SHP77 treated with DMSO at 0.1 percent for 48 hours (cell line): ENCODE results near the gene THAP4.
"Not testable (repeated sequence)": the region's sequence is repeated elsewhere in the genome, so short reads cannot be mapped to it uniquely, and the experiment has no call there.

ENCODE experiments used
- DNase-seq: peaks from one replicate; lab custom pipeline; 2025; lab: John Stamatoyannopoulos, UW

THAP4 gene

DNA sequence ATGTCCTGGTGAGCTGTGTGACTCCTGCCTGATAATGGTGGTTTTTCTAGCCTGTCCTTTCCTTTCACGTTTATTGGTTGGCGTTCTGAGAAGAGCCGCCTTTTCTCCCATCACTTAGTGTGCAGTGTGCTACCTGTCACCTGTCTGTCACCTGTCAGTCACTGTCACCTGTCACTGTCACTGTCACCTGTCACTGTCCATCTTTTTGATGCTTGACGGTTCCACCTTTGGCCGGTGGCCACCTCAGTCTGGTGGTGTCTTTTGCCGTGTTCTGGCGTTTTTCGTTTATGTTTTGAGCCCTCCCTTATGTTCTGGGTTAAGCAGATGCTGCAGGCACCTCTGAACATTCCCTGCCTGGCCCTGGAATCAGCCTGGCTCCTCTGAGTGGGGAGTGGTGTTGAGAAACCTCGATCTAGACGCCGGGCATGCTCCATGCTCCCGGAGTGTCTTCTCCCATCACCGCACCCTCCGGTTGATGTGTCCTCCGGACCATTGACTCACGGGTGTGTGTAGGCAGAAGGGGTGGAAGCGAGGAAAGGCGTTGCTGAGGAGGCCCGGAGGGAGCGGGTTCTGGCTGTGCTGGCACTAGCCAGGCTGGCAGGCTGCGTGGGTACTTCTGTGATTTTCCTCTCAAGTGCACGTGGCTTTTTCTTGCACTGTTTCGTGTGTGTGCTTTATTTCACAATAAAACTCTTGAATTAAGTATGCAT lies 28.9 kb upstream of the THAP4 start:
- DNase-seq: no peak

DNA sequence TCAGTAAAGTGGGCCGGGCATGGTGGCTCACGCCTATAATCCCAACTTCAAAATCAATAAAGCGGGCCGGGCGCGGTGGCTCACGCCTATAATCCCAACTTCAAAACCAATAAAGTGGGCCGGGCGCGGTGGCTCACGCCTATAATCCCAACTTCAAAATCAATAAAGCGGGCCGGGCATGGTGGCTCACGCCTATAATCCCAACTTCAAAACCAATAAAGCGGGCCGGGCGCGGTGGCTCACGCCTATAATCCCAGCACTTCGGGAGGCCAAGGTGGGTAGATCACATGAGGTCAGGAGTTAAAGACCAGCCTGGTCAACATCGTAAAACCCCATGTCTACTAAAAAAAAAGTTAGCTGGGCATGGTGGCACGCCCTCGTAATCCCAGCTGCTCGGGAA lies 25.8 kb upstream of the THAP4 start:
- not testable (repeated sequence) for DNase-seq

DNA sequence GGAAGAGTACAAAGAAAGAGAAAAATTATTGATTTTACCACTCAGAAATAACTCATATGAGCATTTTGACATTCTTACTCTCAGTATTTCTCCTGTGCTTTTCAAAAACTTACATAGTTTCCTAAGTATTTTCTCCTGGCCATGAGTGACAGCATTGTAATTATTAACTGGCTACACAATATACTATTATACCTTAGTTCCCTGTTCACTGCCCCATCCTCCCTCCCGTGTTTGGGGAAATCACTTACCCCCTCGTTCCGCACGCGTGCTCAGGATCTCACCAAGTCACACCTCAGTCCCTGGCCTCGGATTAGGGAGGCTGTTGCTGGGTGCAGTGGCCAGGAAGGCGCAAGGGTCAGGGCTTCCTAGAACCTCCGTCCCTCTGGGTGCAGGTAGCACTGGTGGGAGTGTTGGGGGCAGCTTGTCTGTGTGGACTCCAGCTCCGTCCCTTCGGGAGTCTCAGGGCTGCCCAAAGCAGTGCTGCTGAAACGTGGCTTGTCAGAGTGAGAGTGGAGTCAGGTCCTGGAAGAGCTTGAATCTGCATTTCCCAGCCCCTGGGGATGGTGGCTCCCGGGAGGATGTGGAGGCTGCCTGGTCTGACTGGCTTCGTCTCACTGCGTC lies 23.7 kb upstream of the THAP4 start:
- DNase-seq: no peak

GRCh38 chr2:241659150-241659739 lies 22.3 kb upstream of the THAP4 start:
- no peak for DNase-seq

- DNase-seq: no peak
Measured at GRCh38 chr2:241658296-241658695, 21.3 kb upstream of the THAP4 start.

DNA sequence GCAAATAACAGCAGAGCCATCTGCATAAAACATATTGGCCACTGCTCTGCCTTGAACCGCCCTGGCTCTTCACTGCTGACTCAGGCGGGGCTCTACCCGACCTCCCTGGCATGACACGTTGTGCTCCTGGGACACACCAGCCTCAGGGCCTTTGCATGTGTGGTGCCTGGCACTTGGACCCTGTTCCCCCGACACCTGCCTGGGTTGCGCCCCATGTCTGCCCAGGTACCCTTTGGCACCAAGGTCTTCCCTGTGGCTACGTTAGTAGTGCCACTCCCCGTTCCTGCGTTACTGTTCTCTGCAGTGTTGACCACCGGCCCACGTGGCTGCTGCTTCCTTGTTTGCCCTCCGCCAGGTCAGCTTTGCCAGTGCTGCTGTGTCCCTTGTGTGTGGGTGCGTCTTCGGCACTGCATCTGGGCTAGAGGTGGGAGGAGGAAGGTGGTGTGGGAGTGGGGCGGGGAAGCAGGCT lies 20.9 kb upstream of the THAP4 start:
- DNase-seq: no peak

GRCh38 chr2:241656190-241656741 lies 19.3 kb upstream of the THAP4 start:
- DNase-seq: no peak

- DNase-seq: no peak
Measured at GRCh38 chr2:241655516-241656189, 18.7 kb upstream of the THAP4 start.

- no peak for DNase-seq
Measured at GRCh38 chr2:241654551-241654950, 17.6 kb upstream of the THAP4 start.

GRCh38 chr2:241653210-241653750 lies 16.3 kb upstream of the THAP4 start:
- no peak for DNase-seq

DNA sequence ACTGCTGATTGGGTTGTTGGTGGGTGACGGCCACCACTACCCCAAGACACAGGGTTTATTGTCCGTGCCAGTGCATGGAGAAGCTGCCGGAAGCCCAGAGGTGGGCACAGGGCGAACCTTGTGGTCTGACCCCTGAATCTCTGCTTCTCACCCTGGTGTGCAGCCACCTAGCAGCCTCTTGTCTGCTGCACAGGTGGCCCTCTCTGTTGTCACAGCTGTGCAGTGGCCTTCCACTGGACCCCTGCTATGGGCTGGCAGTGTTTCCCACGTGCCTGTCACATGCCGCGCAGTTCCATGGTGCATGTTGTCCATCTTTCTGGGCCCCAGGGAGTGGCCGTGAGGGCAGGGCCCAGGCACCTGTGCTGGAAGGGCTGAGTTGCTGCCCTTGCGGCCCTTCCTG lies 15.8 kb upstream of the THAP4 start:
- no peak for DNase-seq

GRCh38 chr2:241652142-241652541 lies 15.2 kb upstream of the THAP4 start:
- DNase-seq: no peak

GRCh38 chr2:241649927-241650326 lies 13.0 kb upstream of the THAP4 start:
- no peak for DNase-seq

DNA sequence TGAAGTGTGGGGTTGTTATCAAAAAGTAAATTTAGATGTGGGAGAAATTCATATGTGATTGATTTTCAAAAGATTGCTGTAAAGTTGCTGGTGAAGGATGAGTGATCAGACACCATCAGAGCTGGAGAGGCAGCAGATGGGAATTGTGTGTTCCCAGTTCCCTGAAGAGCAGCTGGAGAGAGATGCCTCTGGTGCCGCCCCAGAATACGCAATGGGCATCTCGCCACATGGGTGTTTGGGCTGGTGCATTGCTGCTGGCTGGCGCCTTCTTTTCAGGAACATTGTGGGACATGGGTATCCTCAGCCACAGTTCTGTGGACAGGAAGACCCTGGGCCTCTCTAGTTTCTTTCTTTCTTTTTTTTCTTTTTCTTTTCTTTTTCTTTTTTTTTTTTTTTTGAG lies 12.4 kb upstream of the THAP4 start:
- DNase-seq: no peak

- no peak for DNase-seq
Measured at GRCh38 chr2:241648453-241648852, 11.5 kb upstream of the THAP4 start.

DNA sequence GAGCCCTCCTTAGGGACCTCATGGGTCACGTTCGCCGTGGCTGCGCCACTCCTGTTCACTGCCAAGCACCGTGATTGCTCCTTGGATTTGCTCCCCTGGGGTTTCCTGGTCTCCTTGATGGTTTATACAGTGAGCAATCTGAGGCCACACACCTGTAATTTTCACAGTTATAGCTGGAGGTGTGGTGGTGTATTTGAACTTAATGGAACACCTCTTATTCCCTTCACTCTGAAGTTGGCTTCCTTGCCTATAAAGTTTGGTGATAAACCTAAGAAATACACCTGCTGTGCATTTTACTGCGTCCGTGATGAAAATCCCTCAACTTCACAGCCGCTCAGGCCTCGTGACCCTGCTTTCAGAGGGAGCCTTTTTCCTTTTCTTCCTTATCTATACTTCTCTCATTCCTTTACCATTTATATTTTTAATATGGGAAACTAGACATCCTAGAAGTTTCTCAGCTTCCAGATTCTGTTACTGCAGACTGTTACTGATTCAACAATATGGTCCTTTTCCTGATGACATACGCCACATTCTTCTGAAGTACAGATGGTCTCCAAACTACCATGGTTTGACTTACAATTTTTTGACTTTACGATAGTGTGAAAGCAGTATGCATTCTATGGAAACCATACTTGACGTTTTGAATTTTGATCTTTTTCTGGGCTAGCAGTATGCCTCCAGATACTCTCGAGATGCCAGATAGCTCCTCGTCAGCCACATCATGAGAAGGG lies 9.1 kb upstream of the THAP4 start:
- no peak for DNase-seq

GRCh38 chr2:241645056-241645914 lies 8.3 kb upstream of the THAP4 start:
- DNase-seq: no peak

DNA sequence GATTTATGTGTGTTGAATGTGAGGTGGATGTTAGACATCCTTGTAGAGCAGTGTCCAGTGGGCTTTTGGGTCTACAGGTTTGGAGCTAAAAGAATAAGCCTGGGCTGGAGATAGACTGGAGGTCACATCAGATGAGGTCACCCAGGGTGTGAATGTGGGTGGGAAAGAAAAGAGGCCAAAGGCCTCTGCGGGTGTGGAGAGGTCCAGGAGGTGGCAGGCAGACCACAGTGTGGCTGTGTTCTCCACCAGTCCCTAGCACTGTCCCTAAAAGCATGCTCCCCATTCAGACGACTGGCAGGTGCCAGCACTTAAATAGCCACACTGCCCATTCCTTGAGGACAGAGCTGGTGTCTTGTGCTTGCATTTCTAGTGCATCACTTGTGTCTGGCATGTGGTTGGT lies 4.7 kb upstream of the THAP4 start:
- DNase-seq: no peak

DNA sequence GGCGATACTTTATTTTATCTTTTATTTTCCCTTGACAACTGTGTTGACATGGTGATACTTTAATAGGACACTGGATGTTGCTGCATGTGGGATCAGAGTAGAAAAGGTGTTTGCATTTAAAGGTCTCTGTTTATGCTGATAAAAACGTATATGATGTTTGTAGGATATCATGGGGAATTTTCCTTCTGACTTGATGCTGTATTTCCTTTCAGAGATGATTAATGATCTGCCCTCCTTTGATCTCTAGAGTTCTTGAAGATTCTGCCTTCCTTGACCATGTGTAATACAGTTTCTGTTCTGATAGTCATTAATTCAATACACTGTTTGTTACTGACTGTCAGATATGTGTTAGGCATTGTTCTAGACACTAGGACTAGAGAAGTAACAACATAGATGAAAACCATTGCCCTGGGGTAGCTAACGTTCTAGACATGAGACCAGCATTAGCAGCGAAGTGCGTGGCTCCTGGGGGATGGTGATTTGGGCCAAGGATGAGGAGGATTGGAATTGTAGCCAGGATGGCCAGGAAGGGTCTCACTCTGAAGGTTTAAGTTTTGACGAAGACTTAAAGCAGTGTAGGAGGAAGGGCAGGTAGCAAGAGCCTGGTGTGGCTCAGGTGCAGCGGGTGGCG lies 3.3 kb upstream of the THAP4 start:
- DNase-seq: no peak

- no peak for DNase-seq
Measured at GRCh38 chr2:241639385-241639784, 2.4 kb upstream of the THAP4 start.
